MM.1S (cell line): ENCODE results near the gene IMMP2L.

Experiments
- DNase-seq: peaks from one replicate; pipeline ENCODE4 v3.0.0-alpha.2; 2015
- H2AFZ ChIP-seq: fragments of 300-600 bp; sonication (generic); 2 replicates; pipeline ENCODE4 v1.6.0; 2016; ENCODE audit warnings: antibody characterized with exemption, low read length
- H3F3A ChIP-seq: fragments of 300-600 bp; sonication (generic); 2 replicates; pipeline ENCODE4 v1.6.1; 2016; ENCODE audit warnings: mild to moderate bottlenecking, antibody characterized with exemption, low read length, moderate library complexity, mixed read lengths; ENCODE audit not compliant: insufficient read depth
- H3K27ac ChIP-seq: fragments of 300-600 bp; sonication (generic); 2 replicates; pipeline ENCODE4 v1.5.1; 2016; ENCODE audit warnings: mild to moderate bottlenecking, low read length
- H3K27me3 ChIP-seq: fragments of 300-600 bp; sonication (generic); replicated peaks from 2 replicates; pipeline ENCODE4 v1.6.0; 2016; ENCODE audit warnings: low read length; ENCODE audit not compliant: insufficient read depth
- H3K36me3 ChIP-seq: fragments of 300-600 bp; sonication (generic); replicated peaks from 2 replicates; pipeline ENCODE4 v1.6.1; 2016; ENCODE audit warnings: mild to moderate bottlenecking, low read length, mixed read lengths; ENCODE audit not compliant: insufficient read depth
- H3K4me1 ChIP-seq: fragments of 300-600 bp; sonication (generic); 2 replicates; pipeline ENCODE4 v1.6.1; 2016; ENCODE audit warnings: low read length, mixed read lengths
- H3K4me2 ChIP-seq: fragments of 300-600 bp; sonication (generic); 2 replicates; pipeline ENCODE4 v1.6.0; 2016; ENCODE audit warnings: low read depth, low read length
- H3K4me3 ChIP-seq: fragments of 300-600 bp; sonication (generic); 2 replicates; pipeline ENCODE4 v1.5.1; 2016; ENCODE audit warnings: low read length, mixed read lengths
- H3K79me2 ChIP-seq: fragments of 300-600 bp; sonication (generic); 2 replicates; pipeline ENCODE4 v1.6.1; 2016; ENCODE audit warnings: mixed run types, low read length, mixed read lengths
- H3K9ac ChIP-seq: fragments of 300-600 bp; sonication (generic); 2 replicates; pipeline ENCODE4 v1.6.1; 2016; ENCODE audit warnings: low read length, mixed read lengths
- H3K9me2 ChIP-seq: fragments of 300-600 bp; sonication (generic); replicated peaks from 2 replicates; pipeline ENCODE4 v1.6.1; 2016; ENCODE audit warnings: mild to moderate bottlenecking, low read length, mixed read lengths; ENCODE audit not compliant: insufficient read depth
- H3K9me3 ChIP-seq: fragments of 300-600 bp; sonication (generic); replicated peaks from 2 replicates; pipeline ENCODE4 v1.6.1; 2016; ENCODE audit warnings: mild to moderate bottlenecking, low read length, mixed read lengths; ENCODE audit not compliant: insufficient read depth
- H4K20me1 ChIP-seq: fragments of 300-600 bp; sonication (generic); 2 replicates; pipeline ENCODE4 v1.6.1; 2016; ENCODE audit warnings: mild to moderate bottlenecking, low read length, moderate library complexity, mixed read lengths; ENCODE audit not compliant: insufficient read depth
- EZH2 ChIP-seq: fragments of 300-600 bp; sonication (generic); optimal IDR thresholded peaks from 2 replicates; pipeline ENCODE3; 2017; ENCODE audit warnings: low read depth, mild to moderate bottlenecking, antibody characterized with exemption, low read length, mixed read lengths
- EZH2phosphoT487 ChIP-seq: fragments of 300-600 bp; sonication (generic); IDR thresholded peaks from 2 replicates; pipeline ENCODE4 v1.6.1; 2018; ENCODE audit warnings: antibody characterized with exemption, low read length
- TF ChIP-seq, protein P1 (sequence below): fragments of 300-600 bp; sonication (generic); IDR thresholded peaks from 2 replicates; pipeline ENCODE4 v1.5.1; 2016; ENCODE audit warnings: antibody characterized with exemption, low read length, mixed read lengths

Gene IMMP2L

DNA sequence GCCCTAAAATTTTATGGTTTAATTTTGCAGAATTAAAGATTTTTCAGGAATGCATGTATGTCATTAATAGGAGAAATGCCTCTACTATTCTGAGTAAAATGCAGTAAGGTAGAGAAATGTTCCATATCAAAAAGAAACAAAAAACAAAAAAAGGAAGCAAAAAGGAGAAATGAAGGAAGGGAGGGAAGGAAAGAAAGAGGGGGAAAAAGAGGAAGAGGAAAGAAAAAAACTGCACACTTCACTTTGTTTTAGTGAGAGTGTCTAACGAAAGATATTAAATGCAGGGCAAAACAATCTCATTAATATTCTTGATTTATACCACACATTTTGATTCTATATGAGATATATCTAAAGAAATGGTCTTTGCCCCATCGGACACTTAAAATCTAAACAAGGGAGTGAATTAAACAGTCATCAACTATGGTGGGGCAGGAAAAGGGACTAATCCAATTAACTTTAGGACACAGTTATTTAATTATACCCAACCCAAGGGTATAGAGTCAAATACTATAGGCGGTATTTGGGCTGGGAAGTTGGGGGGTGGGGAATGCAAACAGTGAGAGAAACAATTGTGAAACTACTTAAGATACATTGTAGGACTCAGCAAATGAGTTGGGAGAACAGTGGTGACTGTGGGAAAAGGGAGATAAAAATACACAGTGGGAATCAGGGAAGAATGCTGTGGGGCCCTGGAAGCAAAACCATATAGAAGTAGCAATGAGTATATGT lies 27.0 kb downstream of the IMMP2L start:
- no peaks in the 10 kb centered on the region for H3K36me3 ChIP-seq
- no peak overlapping the region for H3K9ac ChIP-seq
- no peak overlapping the region for H3K4me2 ChIP-seq
- no peaks in the 10 kb centered on the region for H3K9me2 ChIP-seq
- DNase-seq: no peak
- no peak overlapping the region for H3K27ac ChIP-seq
- H4K20me1 ChIP-seq: no peaks in the 10 kb centered on the region
- H3K79me2 ChIP-seq: no peaks in the 10 kb centered on the region
- TF ChIP-seq EZH2 (no peak), EZH2phosphoT487 (no peak)
- TF ChIP-seq, protein P1, sequence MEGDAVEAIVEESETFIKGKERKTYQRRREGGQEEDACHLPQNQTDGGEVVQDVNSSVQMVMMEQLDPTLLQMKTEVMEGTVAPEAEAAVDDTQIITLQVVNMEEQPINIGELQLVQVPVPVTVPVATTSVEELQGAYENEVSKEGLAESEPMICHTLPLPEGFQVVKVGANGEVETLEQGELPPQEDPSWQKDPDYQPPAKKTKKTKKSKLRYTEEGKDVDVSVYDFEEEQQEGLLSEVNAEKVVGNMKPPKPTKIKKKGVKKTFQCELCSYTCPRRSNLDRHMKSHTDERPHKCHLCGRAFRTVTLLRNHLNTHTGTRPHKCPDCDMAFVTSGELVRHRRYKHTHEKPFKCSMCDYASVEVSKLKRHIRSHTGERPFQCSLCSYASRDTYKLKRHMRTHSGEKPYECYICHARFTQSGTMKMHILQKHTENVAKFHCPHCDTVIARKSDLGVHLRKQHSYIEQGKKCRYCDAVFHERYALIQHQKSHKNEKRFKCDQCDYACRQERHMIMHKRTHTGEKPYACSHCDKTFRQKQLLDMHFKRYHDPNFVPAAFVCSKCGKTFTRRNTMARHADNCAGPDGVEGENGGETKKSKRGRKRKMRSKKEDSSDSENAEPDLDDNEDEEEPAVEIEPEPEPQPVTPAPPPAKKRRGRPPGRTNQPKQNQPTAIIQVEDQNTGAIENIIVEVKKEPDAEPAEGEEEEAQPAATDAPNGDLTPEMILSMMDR: no peak
- H3F3A ChIP-seq: no peaks in the 10 kb centered on the region
- H3K4me1 ChIP-seq: no peaks in the 10 kb centered on the region
- no peaks in the 10 kb centered on the region for H3K9me3 ChIP-seq
- no peak overlapping the region for H3K4me3 ChIP-seq
- peaks cover 36% of the 10 kb centered on the region for H3K27me3 ChIP-seq
- no peak overlapping the region for H2AFZ ChIP-seq

DNA sequence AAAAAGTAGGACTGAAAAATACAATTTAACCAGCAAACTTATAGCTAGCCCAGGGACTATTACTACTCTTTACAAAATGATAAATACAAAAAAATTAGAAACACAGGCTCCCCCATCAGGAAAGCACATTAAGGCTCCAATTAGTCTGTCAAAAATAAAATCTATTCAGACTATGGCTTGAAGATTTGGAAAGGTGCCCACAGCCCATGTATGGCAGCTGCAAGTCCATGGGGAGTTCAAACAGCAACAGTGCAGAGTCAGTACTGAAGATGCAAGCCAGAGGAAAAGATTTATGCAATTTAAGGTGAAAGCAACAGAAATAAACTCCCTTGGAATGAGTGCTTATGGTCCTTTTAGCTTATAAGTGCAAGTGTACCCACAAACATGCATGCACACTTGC lies 29.7 kb downstream of the IMMP2L start:
- Histone ChIP-seq H3K4me1 (peaks cover 14% of the 10 kb centered on the region), H3F3A (peaks cover 7% of the 10 kb centered on the region), H3K27me3 (peaks cover 55% of the 10 kb centered on the region), H3K4me3 (no peak overlapping the region), H3K4me2 (no peak overlapping the region), H3K9ac (no peak overlapping the region), H3K79me2 (no peaks in the 10 kb centered on the region), H2AFZ (no peak overlapping the region), H3K9me3 (no peaks in the 10 kb centered on the region), H3K27ac (no peak overlapping the region), H3K36me3 (no peaks in the 10 kb centered on the region), H3K9me2 (no peaks in the 10 kb centered on the region), H4K20me1 (peaks cover 10% of the 10 kb centered on the region; the same call in 1 of the 2 replicates)
- TF ChIP-seq EZH2phosphoT487 (no peak), EZH2 (no peak)
- TF ChIP-seq, protein P1: no peak
- no peak for DNase-seq

GRCh38 chr7:111531993-111532392 lies 30.3 kb downstream of the IMMP2L start:
- H3K9me3 ChIP-seq: no peaks in the 10 kb centered on the region
- H3K27ac ChIP-seq: no peak overlapping the region
- H3K36me3 ChIP-seq: no peaks in the 10 kb centered on the region
- peaks cover 56% of the 10 kb centered on the region for H3K27me3 ChIP-seq
- no peaks in the 10 kb centered on the region for H3K79me2 ChIP-seq
- TF ChIP-seq EZH2: no peak
- TF ChIP-seq EZH2phosphoT487: no peak
- TF ChIP-seq, protein P1: no peak
- no peak for DNase-seq
- H3K4me1 ChIP-seq: peaks cover 21% of the 10 kb centered on the region
- H3K4me2 ChIP-seq: no peak overlapping the region
- no peak overlapping the region for H3K9ac ChIP-seq
- H3K4me3 ChIP-seq: no peak overlapping the region
- peaks cover 10% of the 10 kb centered on the region; the same call in 1 of the 2 replicates for H4K20me1 ChIP-seq
- peaks cover 13% of the 10 kb centered on the region for H3F3A ChIP-seq
- no peak overlapping the region for H2AFZ ChIP-seq
- no peaks in the 10 kb centered on the region for H3K9me2 ChIP-seq
